ENCODE measurements around the gene ATP4B.

The ATP4B gene

GRCh38 chr13:113605461-113605860 is 52.5 kb downstream of the ATP4B start:
- FAIRE-seq = no peak

- no peak for FAIRE-seq
Measured at GRCh38 chr13:113604186-113604585, 53.8 kb downstream of the ATP4B start.

DNA sequence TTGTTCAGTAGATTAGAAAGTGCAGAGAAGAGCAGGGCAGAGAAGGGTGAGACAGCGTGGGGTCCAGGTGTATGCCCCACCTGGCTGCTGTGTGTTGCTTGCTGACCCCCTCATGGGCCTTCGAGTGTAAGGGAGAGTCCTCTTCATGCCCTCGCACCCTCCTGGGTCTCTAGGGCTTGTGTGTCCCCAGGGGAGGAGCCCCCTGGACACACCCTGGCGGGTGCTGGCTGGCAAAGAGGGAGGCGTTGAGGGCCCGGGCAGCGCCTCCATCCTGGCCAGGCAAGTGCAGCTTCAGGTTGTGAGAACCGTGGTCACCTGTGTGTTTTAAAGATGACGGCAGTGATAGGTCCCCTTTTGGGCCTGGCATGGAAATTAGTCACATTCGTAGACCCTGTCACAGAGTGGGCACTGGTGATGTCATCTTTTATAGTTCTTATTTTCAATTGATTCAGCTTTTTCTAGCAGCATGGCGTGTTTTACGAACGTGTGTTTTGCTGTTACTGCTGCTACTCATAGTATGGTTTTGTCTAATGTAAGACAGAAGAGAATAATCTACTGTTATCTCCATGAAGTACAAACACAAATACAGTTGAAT is 54.8 kb downstream of the ATP4B start:
- FAIRE-seq = no peak

DNA sequence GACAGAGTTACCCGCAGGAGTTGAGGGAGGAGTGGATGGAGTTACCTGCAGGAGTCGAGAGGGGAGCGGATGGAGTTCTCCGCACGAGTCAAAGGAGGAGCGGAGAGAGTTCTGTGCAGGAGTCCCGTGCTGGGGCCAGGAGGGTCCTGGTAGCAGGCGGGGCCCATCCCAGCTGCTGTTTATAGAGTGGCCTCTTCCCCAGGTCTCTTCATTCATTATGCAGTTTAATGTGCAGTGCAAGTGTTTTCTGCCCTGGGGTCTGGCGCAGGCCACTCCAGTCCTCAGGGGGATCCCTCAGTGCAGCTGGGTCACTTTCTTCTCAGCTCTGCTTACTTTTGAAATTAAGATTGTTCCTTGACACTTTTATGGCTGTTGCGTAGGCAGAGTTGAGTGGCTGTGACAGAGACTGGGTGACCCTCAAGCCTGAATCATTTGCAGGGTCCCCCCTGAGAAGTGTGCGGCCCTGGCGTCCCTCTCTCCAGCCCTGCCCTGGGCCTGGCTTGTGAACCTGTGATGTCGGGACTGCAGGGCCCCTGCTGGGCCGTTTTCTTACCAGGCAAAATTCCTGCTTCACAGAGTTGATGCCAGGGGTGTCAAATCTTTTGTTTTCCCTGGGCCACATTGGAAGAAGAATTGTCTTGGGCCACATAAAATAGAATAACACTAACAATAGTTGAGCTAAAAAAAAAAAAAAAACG is 55.6 kb downstream of the ATP4B start:
- FAIRE-seq = no peak

DNA sequence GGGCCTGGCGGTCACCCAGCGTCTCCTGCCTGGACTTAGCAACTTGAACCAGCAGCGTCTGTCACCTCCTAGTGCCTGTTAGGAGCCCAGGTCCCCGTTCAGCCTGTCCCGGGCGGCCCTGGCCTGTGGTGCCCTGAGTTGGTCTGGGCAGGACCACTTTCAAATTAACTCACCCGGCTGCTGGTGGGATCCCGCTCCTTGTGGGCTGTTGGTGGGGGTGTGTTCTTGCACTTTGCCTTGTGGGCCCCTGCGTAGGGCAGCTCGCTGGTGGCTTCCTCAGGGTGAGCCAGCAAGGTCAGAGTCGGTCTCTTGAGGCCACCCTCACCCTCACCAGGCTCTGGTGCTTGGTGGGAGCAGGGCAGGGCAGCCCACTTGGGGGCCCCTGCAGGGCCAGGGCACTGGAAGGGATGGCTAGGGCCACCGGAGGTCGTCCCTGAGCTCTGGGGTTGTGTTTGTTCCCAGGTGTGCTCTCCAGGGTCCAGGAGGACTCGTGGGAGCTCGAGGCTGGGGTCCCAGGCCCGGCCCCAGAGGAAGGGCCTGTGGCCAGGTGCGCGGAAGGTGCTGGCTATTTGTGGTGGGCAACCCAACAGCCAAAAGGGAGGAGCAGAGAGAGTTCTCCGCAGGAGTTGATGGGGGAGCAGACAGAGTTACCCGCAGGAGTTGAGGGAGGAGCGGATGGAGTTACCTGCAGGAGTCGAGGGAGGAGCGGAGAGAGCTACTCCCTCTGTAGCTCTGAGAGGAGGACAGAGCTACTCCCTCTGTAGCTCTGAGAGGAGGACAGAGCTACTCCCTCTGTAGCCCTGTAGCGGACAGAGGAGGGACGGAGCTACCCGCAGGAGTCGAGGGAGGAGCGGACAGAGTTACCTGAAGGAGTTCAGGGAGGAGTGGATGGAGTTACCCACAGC is 56.6 kb downstream of the ATP4B start:
- FAIRE-seq = no peak

GRCh38 chr13:113599391-113599790 is 58.6 kb downstream of the ATP4B start:
- no peak for FAIRE-seq

Data from colon (tissue), 2 donors.